Measurements from ENCODE around the gene ATG2A.

ATG2A gene

GRCh38 chr11:64916775-64917662, at the start of gene ATG2A:
Gene ATG2A, minus strand, starts transcription at chr11:64917209. Its CDS starts 74 bp downstream, at chr11:64917135.
- DNase-seq (ENCODE audit: low read depth) = peak; percentile 99

DNA sequence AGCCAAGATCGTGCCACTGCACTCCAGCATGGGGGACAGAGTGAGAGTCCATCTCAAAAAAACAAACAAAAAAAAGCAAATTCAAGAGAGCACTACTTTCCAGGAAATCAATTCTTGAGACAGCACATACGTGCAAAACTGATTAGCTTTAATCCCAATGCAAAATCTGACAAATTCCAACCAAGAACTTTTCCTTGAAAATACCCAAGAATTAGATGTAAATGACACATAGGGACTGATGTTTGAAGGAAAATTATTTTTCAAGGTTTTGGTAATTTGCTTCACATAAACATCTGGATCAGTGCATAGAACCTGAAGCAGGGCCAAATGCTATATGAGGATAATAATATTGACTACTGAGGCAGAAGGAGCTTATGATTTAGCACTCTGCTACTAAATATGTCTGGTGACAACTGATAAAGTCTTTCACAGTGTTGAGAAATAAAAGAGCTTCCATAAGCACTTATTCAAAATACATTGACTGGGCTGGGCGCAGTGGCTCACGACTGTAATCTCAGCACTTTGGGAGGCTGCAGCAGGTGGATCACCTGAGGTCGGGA, 46.1 kb upstream of the ATG2A start:
- DNase-seq (ENCODE audit: low read depth) = no peak

- DNase-seq (ENCODE audit: low read depth) = no peak
Measured at GRCh38 chr11:64960719-64961118, 43.7 kb upstream of the ATG2A start.

- no peak for DNase-seq (ENCODE audit: low read depth)
Measured at GRCh38 chr11:64959498-64959897, 42.5 kb upstream of the ATG2A start.

- no peak for DNase-seq (ENCODE audit: low read depth)
Measured at GRCh38 chr11:64954201-64954600, 37.2 kb upstream of the ATG2A start.

DNA sequence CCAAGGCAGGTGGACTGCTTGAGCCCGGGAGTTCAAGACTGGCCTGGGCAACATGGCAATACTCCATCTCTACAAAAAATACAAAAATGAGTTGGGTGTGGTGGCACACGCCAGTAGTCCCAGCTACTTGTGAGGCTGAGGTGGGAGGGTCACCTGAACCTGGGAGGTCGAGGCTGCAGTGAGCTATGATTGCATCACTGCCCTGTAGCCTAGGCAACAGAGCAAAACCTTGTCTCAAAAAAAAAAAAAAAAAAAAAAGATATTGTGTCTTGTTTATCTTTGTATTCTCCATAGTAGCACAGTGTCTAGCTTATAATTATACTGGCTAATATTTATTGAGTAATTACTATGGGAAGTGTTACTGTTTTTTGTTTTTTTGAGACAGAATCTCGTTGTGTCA, 34.5 kb upstream of the ATG2A start:
- DNase-seq (ENCODE audit: low read depth) = no peak

DNA sequence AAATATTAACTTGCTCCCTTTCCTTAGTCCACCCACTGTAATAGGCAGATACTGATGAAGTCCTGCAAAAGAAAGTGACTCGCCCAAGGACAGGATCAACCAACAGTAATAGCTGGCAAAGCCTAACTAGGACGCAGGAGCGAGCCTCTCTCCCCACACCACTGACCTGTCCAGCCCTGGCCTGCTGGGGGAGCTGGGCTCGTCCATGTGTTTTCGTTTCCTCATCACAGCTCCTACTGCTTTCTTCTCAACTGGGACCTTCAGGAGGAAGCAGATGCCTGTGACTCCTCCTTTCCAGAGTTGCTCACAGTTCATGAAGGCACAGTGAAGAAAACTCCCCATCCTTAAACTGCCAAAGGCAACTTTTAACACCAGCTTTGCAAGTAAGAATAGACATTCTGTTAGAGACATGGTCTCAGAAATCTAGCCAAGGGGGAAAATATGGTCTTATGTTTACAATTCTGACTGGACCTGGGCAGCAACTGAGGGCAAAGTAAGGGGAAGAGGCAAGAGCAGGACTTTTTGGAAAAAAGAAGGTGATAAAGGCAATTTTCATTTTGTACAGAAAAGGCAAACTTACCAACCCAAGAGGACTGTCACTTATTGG, 30.3 kb upstream of the ATG2A start:
- no peak for DNase-seq (ENCODE audit: low read depth)

DNA sequence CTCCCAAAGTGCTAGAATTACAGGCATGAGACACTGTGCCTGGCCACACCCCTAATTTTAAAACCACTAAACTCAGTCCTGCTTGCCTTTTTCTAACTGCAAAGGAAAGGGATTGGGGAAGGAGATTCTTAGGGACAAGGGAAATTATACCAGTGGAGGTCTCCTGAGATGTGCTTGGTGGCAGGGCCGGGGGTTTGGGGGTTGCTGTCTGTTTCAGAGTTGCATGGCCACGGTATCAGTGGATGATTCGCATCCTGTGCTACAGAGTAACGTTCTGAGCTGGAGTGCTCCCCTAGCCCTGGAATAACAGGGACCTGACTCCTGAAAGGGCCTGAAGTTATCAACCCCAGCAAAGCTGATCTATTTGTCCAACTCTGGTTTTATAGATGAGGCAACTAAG, 19.5 kb upstream of the ATG2A start:
- no peak for DNase-seq (ENCODE audit: low read depth)

DNA sequence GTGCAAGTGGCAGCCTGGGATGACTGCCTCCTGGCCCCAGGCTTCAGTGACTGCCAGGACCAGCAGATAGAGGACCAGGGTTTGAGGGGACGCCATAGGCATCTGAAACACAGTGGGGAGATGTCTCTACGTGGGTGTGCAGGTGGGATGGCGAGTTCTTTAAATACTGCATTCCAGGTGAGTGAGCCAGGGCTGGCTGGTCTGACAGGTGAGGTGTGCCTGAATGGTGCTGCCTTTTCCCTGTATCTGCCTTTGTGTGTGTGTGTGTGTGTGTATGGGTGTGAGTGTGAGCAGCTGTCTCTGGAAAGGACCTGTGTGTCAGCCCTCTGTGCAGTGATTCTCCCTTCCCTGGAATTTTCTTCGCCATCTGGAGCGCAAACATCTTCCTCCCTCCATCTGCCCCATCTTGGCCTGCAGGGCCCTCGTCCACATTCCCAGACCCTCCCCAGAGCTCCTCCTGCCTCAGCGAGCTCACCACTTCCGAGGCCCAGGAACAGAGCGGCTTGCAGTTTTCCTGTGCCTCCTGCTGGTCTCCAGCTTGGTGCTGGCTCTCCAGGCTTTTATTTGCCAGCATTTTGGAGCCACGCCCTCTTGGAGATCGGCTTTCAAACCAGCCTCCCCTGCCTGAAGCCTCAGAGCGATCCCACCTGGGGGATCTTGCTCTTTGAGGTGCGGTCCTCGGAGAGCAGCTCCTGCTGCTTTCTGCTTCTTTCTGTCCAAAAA, 18.5 kb upstream of the ATG2A start, which contains the start of gene GPHA2:
Gene GPHA2, minus strand, starts transcription at position 535 of the 723 bp plus-strand sequence. Its CDS starts 433 bp downstream, at position 102.
- DNase-seq (ENCODE audit: low read depth) = no peak

GRCh38 chr11:64934682-64935358, 17.8 kb upstream of the ATG2A start:
- DNase-seq (ENCODE audit: low read depth) = no peak

GRCh38 chr11:64933935-64934681, 17.1 kb upstream of the ATG2A start:
- no peak for DNase-seq (ENCODE audit: low read depth)

GRCh38 chr11:64933213-64933934, 16.4 kb upstream of the ATG2A start:
- no peak for DNase-seq (ENCODE audit: low read depth)

- DNase-seq (ENCODE audit: low read depth) = no peak
Measured at GRCh38 chr11:64932324-64932723, 15.3 kb upstream of the ATG2A start.

- no peak for DNase-seq (ENCODE audit: low read depth)
Measured at GRCh38 chr11:64931290-64931689, 14.3 kb upstream of the ATG2A start.

GRCh38 chr11:64930340-64930739, 13.3 kb upstream of the ATG2A start:
- DNase-seq (ENCODE audit: low read depth) = no peak

DNA sequence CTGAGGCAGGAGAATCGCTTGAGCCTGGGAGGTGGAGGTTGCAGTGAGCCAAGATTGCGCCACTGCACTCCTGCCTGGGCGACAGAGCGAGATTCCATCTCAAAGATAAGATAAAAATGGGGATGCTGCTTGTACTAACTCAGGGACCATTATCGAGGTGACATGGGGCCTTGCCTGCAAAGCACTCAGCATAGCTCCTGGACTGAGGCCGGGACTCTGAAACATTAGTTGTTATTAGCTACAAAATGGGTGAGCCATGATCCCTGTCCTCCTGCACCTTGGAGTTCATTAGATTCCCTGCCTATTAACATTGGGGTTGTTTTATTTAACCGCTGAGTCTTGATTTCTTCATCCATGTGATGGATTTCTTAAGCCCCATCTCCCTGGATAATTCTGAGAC, 12.6 kb upstream of the ATG2A start:
- no peak for DNase-seq (ENCODE audit: low read depth)

DNA sequence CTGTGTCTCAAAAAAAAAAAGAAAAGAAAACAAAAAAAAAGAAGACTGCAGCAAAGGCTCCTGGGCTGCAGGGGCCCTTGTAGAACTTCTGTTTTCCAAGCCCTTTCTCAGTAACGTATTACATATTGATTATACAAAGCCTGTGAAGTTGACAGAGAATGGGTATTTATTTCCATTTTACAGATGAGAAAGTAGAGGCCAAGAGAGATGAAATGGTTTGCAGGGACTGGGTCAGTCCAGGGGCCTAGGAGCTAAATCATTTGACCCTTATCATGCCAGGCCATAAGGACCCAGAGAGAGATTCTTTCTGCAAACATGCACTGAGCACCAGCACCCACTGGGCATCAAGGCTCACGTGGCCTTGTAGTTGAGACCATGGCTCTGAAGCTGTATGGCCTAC, 11.9 kb upstream of the ATG2A start:
- DNase-seq (ENCODE audit: low read depth) = no peak

DNA sequence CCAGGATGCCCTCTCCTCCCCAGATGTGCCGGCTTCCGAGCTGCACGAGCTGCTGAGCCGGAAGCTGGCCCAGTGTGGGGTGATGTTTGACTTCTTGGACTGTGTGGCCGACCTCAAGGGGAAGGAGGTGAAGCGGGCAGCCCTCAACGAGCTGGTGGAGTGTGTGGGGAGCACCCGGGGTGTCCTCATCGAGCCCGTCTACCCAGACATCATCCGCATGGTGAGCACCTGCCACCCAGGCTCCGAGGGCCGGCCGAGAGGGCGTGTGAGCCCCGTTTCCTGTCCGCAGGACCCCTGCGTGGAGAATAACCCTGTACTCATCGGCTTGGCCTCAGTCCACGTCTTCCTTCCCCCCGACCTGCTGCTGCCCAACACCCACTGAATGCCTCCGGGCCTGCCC, 9.7 kb upstream of the ATG2A start:
- no peak for DNase-seq (ENCODE audit: low read depth)

GRCh38 chr11:64925536-64926436, 8.8 kb upstream of the ATG2A start:
- no peak for DNase-seq (ENCODE audit: low read depth)

Measured in GM04503 (cell line).